T-cell (primary cell): ENCODE measurements around the gene NRIP3. TPM values are rescaled to one million over a fixed set of nuclear protein-coding genes. Genes with fewer than 3 reads are reported as not detected.

Experiments used
- ATAC-seq, 4 experiments: fragments of 200-7000 bp in 3 of 4; fragments of 150-1000 bp in 1 of 4; cut with Tn5 transposase; replicated peaks in 1 of 4; 1 replicate in 3 of 4; 2 replicates in 1 of 4; pipeline ENCODE4 v1.10.0; 2021; ENCODE audit warnings: moderate library complexity in 3 of 4, mild to moderate bottlenecking in 2 of 4, moderate number of reproducible peaks in 1 of 4
- CTCF ChIA-PET, 2 donors: fragments of 300-600 bp; sonication (Branson Sonifier 250); formaldehyde crosslinking; loops; one replicate each; lab custom pipeline; 2022; ENCODE audit warnings: antibody characterized with exemption in 2 of 2; lab: Charles Lee
- POLR2A ChIA-PET, 2 donors: fragments of 300-600 bp; sonication (Branson Sonifier 250); formaldehyde crosslinking; loops; one replicate each; lab custom pipeline; 2022; ENCODE audit warnings: antibody characterized with exemption in 2 of 2; lab: Charles Lee
- DNase-seq, 35 experiments: peaks; one replicate each; pipeline versions ENCODE4 v3.0.0 to v3.0.0-alpha.2; 2013 to 2023
- H3K27ac ChIP-seq: one replicate; pipeline ENCODE4 v1.5.1; 2013; ENCODE audit warnings: low read length
- H3K27me3 ChIP-seq, 2 experiments: replicated peaks in 1 of 2; 1 replicate in 1 of 2; 2 replicates in 1 of 2; pipeline versions ENCODE4 v1.6.1 to v1.7.0; 2013; ENCODE audit warnings: low read length in 1 of 2, mixed read lengths in 1 of 2; ENCODE audit not compliant: control insufficient read depth in 2 of 2, insufficient read depth in 2 of 2; ENCODE audit errors: extremely low read depth in 1 of 2
- H3K36me3 ChIP-seq, 2 donors: 1 replicate in 1 of 2; 2 replicates in 1 of 2; pipeline versions ENCODE4 v1.6.1 to v1.7.0; 2013; ENCODE audit warnings: low read length in 1 of 2; ENCODE audit not compliant: control insufficient read depth in 2 of 2, insufficient read depth in 1 of 2; ENCODE audit errors: extremely low read depth in 1 of 2
- H3K4me1 ChIP-seq, 2 experiments: 1 replicate in 1 of 2; 2 replicates in 1 of 2; pipeline versions ENCODE4 v1.6.1 to v1.7.0; 2013; ENCODE audit warnings: low read length in 2 of 2, mixed read lengths in 1 of 2; ENCODE audit not compliant: insufficient read depth in 2 of 2, control insufficient read depth in 1 of 2; ENCODE audit errors: extremely low read depth in 1 of 2
- H3K4me3 ChIP-seq, 2 donors: 1 replicate in 1 of 2; 2 replicates in 1 of 2; pipeline versions ENCODE4 v1.5.1 to v1.7.0; 2013; ENCODE audit warnings: mild to moderate bottlenecking in 2 of 2, low read length in 1 of 2, moderate library complexity in 1 of 2; ENCODE audit not compliant: control insufficient read depth in 1 of 2; ENCODE audit errors: extremely low read depth in 1 of 2
- H3K9me3 ChIP-seq: 2 replicates; pipeline ENCODE4 v1.7.0; 2013
- H3K27ac Mint-ChIP-seq, 2 donors: one replicate each; pipeline ENCODE4 v1.8.0; 2020 to 2021; ENCODE audit warnings: mild to moderate bottlenecking in 2 of 2, mixed read lengths in 2 of 2
- H3K27me3 Mint-ChIP-seq, 2 donors: one replicate each; pipeline ENCODE4 v1.8.0; 2021 to 2022; ENCODE audit warnings: mixed read lengths in 2 of 2
- H3K36me3 Mint-ChIP-seq: one replicate; pipeline ENCODE4 v1.8.0; 2021; ENCODE audit warnings: mixed read lengths
- H3K4me1 Mint-ChIP-seq, 3 donors: one replicate each; pipeline ENCODE4 v1.8.0; 2020 to 2022; ENCODE audit warnings: mixed read lengths in 3 of 3, mild to moderate bottlenecking in 1 of 3
- H3K4me3 Mint-ChIP-seq, 3 donors: one replicate each; pipeline ENCODE4 v1.8.0; 2020 to 2022; ENCODE audit warnings: mild to moderate bottlenecking in 3 of 3, mixed read lengths in 3 of 3, moderate library complexity in 3 of 3
- H3K9me3 Mint-ChIP-seq, 3 donors: one replicate each; pipeline ENCODE4 v1.8.0; 2020 to 2022; ENCODE audit warnings: mixed read lengths in 3 of 3
- WGBS: methylation state at CpG from one replicate; pipeline ENCODE4 v1.1.5; 2013; ENCODE audit warnings: missing lambda C conversion rate; ENCODE audit not compliant: insufficient coverage; 5-methylcytosine and 5-hydroxymethylcytosine counted together
- total RNA-seq, 35 experiments: library from RNA in 6 of 35; stranded (reverse) in 6 of 35; fragments of 120-200 nt in 1 of 35; gene quantifications; one replicate each; pipeline versions ENCODE4 v1.2.1 to v1.2.4 and lab custom pipeline; 2013 to 2026

NRIP3 gene
- total RNA-seq, 5 donors from 2014 or later (not counting 1 experiment from before 2014, with no cell fraction given): 0.89 to 3.9 (median 1.6) TPM

GRCh38 chr11:9020916-9021315, 17.1 kb upstream of the NRIP3 start:
- Mint-ChIP-seq H3K4me3 (no peak overlapping the region), H3K9me3 (no peaks in the 10 kb centered on the region), H3K27me3 (peaks cover 2 to 17% of the 10 kb centered on the region in 2 donors), H3K36me3 (no peaks in the 10 kb centered on the region), H3K4me1 (peaks cover 17 to 24% (median 17%) of the 10 kb centered on the region in 3 donors), H3K27ac (no peak overlapping the region)
- ChIA-PET POLR2A (interaction anchor here in 1 of 2 donors (0.5 kb wide), 1 partner anchor 485 kb away, joined by 5 read pairs; no protein-coding TSS in a partner anchor), CTCF (interaction anchor here in 1 of 2 donors (0.5 kb wide), 1 partner anchor 25 kb away, joined by 6 read pairs; no protein-coding TSS in a partner anchor)
- peaks cover 0 to 9% of the 10 kb centered on the region in 2 experiments for H3K4me1 ChIP-seq
- H3K36me3 ChIP-seq: no peaks in the 10 kb centered on the region
- peaks cover 0 to 3% of the 10 kb centered on the region in 2 experiments for H3K27me3 ChIP-seq
- WGBS: 92% methylated on average over 5 of the region's 8 CpGs
- no peaks in the 10 kb centered on the region for H3K9me3 ChIP-seq
- DNase-seq (no peak), ATAC-seq (no peak)
- no peak overlapping the region for H3K4me3 ChIP-seq
- no peak overlapping the region for H3K27ac ChIP-seq

- POLR2A ChIA-PET: interaction anchor here in 1 of 2 donors (0.7 kb wide), 1 partner anchor 605 kb away, joined by 3 read pairs; no protein-coding TSS in a partner anchor
- H3K4me1 ChIP-seq: peaks cover 0 to 11% of the 10 kb centered on the region in 2 experiments
- no peaks in the 10 kb centered on the region for H3K36me3 ChIP-seq
- H3K4me3 ChIP-seq: no peak overlapping the region
- H3K27me3 Mint-ChIP-seq: peaks cover 2 to 13% of the 10 kb centered on the region in 2 donors
- peaks cover 0 to under 1% of the 10 kb centered on the region in 2 experiments for H3K27me3 ChIP-seq
- H3K27ac ChIP-seq: no peak overlapping the region
- H3K36me3 Mint-ChIP-seq: no peaks in the 10 kb centered on the region
- H3K9me3 Mint-ChIP-seq: no peaks in the 10 kb centered on the region
- H3K4me1 Mint-ChIP-seq: peaks cover 17 to 25% (median 17%) of the 10 kb centered on the region in 3 donors
- ATAC-seq (no peak), DNase-seq (no peak)
- WGBS: 100% methylated on average over 1 of the region's 6 CpGs
- H3K27ac Mint-ChIP-seq: no peak overlapping the region
- CTCF ChIA-PET: interaction anchor here in 1 of 2 donors (1.9 kb wide), 1 partner anchor 487 kb away, joined by 5 read pairs; no protein-coding TSS in a partner anchor
- H3K9me3 ChIP-seq: no peaks in the 10 kb centered on the region
- no peak overlapping the region for H3K4me3 Mint-ChIP-seq
Measured at GRCh38 chr11:9019861-9020260, 16.1 kb upstream of the NRIP3 start.

- Mint-ChIP-seq H3K9me3 (no peaks in the 10 kb centered on the region), H3K36me3 (no peaks in the 10 kb centered on the region), H3K27ac (no peak overlapping the region), H3K4me3 (no peak overlapping the region), H3K4me1 (peaks cover 17 to 25% (median 17%) of the 10 kb centered on the region in 3 donors), H3K27me3 (peaks cover 5 to 18% of the 10 kb centered on the region in 2 donors)
- ChIA-PET POLR2A (no interaction called here), CTCF (interaction anchor here (1.0 to 4.4 kb wide), 6 partner anchors 10 to 489 kb away, joined by 3 to 77 read pairs (median 10); no protein-coding TSS in a partner anchor)
- DNase-seq: peak in 1 of 35 experiments; percentile 30
- Histone ChIP-seq H3K4me3 (no peak overlapping the region), H3K36me3 (no peaks in the 10 kb centered on the region), H3K9me3 (no peaks in the 10 kb centered on the region), H3K4me1 (peaks cover 0 to 11% of the 10 kb centered on the region in 2 experiments), H3K27ac (no peak overlapping the region), H3K27me3 (peaks cover 0 to 6% of the 10 kb centered on the region in 2 experiments)
- no peak for ATAC-seq
- 74% methylated on average over 2 of the region's 5 CpGs for WGBS
Measured at GRCh38 chr11:9017773-9018172, 14.0 kb upstream of the NRIP3 start.

GRCh38 chr11:9016916-9017642, 13.3 kb upstream of the NRIP3 start:
- H3K27ac ChIP-seq: no peak overlapping the region
- Mint-ChIP-seq H3K9me3 (no peaks in the 10 kb centered on the region), H3K36me3 (no peaks in the 10 kb centered on the region), H3K27me3 (peaks cover 5 to 13% of the 10 kb centered on the region in 2 donors), H3K4me1 (peaks cover 17 to 25% (median 17%) of the 10 kb centered on the region in 3 donors), H3K27ac (peak overlapping the region in 1 of 2 donors; percentile 23), H3K4me3 (no peak overlapping the region)
- no peaks in the 10 kb centered on the region for H3K36me3 ChIP-seq
- DNase-seq (no peak), ATAC-seq (no peak)
- ChIA-PET POLR2A (no interaction called here), CTCF (interaction anchor here (0.6 to 4.4 kb wide), 9 partner anchors 8 to 489 kb away, joined by 3 to 77 read pairs (median 7); no protein-coding TSS in a partner anchor)
- WGBS: 49% methylated on average over 5 of the region's 6 CpGs
- peaks cover 0 to 11% of the 10 kb centered on the region in 2 experiments for H3K4me1 ChIP-seq
- H3K9me3 ChIP-seq: no peaks in the 10 kb centered on the region
- peaks cover 0 to 8% of the 10 kb centered on the region in 2 experiments for H3K27me3 ChIP-seq
- H3K4me3 ChIP-seq: no peak overlapping the region

- Mint-ChIP-seq H3K27ac (no peak overlapping the region), H3K4me3 (no peak overlapping the region), H3K27me3 (peaks cover 5 to 10% of the 10 kb centered on the region in 2 donors), H3K9me3 (no peaks in the 10 kb centered on the region), H3K4me1 (peaks cover 17 to 25% (median 17%) of the 10 kb centered on the region in 3 donors), H3K36me3 (no peaks in the 10 kb centered on the region)
- Histone ChIP-seq H3K36me3 (no peaks in the 10 kb centered on the region), H3K27me3 (peaks cover 0 to 8% of the 10 kb centered on the region in 2 experiments), H3K4me3 (no peak overlapping the region), H3K27ac (no peak overlapping the region), H3K4me1 (peaks cover 0 to 11% of the 10 kb centered on the region in 2 experiments), H3K9me3 (no peaks in the 10 kb centered on the region)
- WGBS: 19% methylated on average over 4 of the region's 4 CpGs
- CTCF ChIA-PET: interaction anchor here (0.7 to 4.4 kb wide), 21 partner anchors 9 to 519 kb away, joined by 3 to 77 read pairs (median 4); no protein-coding TSS in a partner anchor
- POLR2A ChIA-PET: no interaction called here
- ATAC-seq: peak; percentile 72 to 86 (median 78)
- peak; percentile 14 to 77 (median 38) for DNase-seq
Measured at GRCh38 chr11:9015677-9016076, 11.9 kb upstream of the NRIP3 start.

- WGBS: 95% methylated on average over 2 of the region's 3 CpGs
Measured at GRCh38 chr11:9014826-9015225, 11.0 kb upstream of the NRIP3 start.

More at GRCh38 chr11:9014826-9015225, 11.0 kb upstream of the NRIP3 start:
- ChIA-PET CTCF (interaction anchor here (1.3 to 4.4 kb wide), 5 partner anchors 10 to 492 kb away, joined by 4 to 77 read pairs (median 11); no protein-coding TSS in a partner anchor), POLR2A (interaction anchor here in 1 of 2 donors (0.6 kb wide), 1 partner anchor 492 kb away, joined by 3 read pairs; no protein-coding TSS in a partner anchor)
- ATAC-seq (no peak), DNase-seq (no peak)
- Mint-ChIP-seq H3K27me3 (peaks cover 5 to 10% of the 10 kb centered on the region in 2 donors), H3K4me3 (no peak overlapping the region), H3K4me1 (peaks cover 17 to 25% (median 17%) of the 10 kb centered on the region in 3 donors), H3K9me3 (no peaks in the 10 kb centered on the region), H3K36me3 (no peaks in the 10 kb centered on the region), H3K27ac (no peak overlapping the region)
- Histone ChIP-seq H3K9me3 (no peaks in the 10 kb centered on the region), H3K4me3 (no peak overlapping the region), H3K36me3 (no peaks in the 10 kb centered on the region), H3K27me3 (peaks cover 0 to 8% of the 10 kb centered on the region in 2 experiments), H3K4me1 (peaks cover 0 to 11% of the 10 kb centered on the region in 2 experiments), H3K27ac (no peak overlapping the region)
